NT2/D1 (cell line): Measurements from ENCODE around the gene IL1RAP.
"Not testable (repeated sequence)": the region's sequence is repeated elsewhere in the genome, so short reads cannot be mapped to it uniquely, and the experiment has no call there.

Source experiments
- DNase-seq: peaks from one replicate; pipeline ENCODE4 v3.0.0-alpha.2; 2011; ENCODE audit warnings: low read depth, low spot score
- H3K27me3 ChIP-seq: 2 replicates; pipeline ENCODE4 v1.6.0; 2011; ENCODE audit warnings: mild to moderate bottlenecking; ENCODE audit not compliant: insufficient read length, insufficient read depth
- H3K36me3 ChIP-seq: 2 replicates; pipeline ENCODE4 v1.6.1; 2011; ENCODE audit warnings: mild to moderate bottlenecking, low read length, mixed read lengths; ENCODE audit not compliant: insufficient read depth, insufficient read length
- H3K4me1 ChIP-seq: 2 replicates; pipeline ENCODE4 v1.5.1; 2011; ENCODE audit not compliant: insufficient read depth, insufficient read length
- H3K4me3 ChIP-seq: 2 replicates; pipeline ENCODE4 v1.5.1; 2011; ENCODE audit warnings: low read depth; ENCODE audit not compliant: insufficient read length
- H3K9ac ChIP-seq: 2 replicates; pipeline ENCODE4 v1.6.0; 2011; ENCODE audit warnings: low read depth; ENCODE audit not compliant: insufficient read length
- H3K9me3 ChIP-seq: 2 replicates; pipeline ENCODE4 v1.5.1; 2011; ENCODE audit warnings: mild to moderate bottlenecking, low read length; ENCODE audit not compliant: insufficient read depth
- SUZ12 ChIP-seq: IDR thresholded peaks from 2 replicates; pipeline ENCODE4 v1.6.1; 2011; ENCODE audit not compliant: insufficient read length, insufficient read depth; ENCODE audit errors: extremely low read depth
- YY1 ChIP-seq: IDR thresholded peaks from 2 replicates; pipeline ENCODE4 v1.6.1; 2011; ENCODE audit not compliant: insufficient read length, insufficient read depth
- ZNF274 ChIP-seq: IDR thresholded peaks from 2 replicates; pipeline ENCODE4 v1.6.1; 2011; ENCODE audit warnings: mild to moderate bottlenecking, low read depth, low read length

IL1RAP gene

GRCh38 chr3:190513409-190514370 is at the start of gene IL1RAP:
IL1RAP (plus strand) TSS chr3:190514085; CDS start chr3:190564290, 50,205 bp downstream.
- peak within 1 kb of the TSS; percentile 71 for H3K4me3 ChIP-seq
- no peak for TF ChIP-seq ZNF274
- peak; percentile 57 for TF ChIP-seq SUZ12
- no peaks in the 10 kb centered on the region for H3K36me3 ChIP-seq
- H3K9me3 ChIP-seq = no peaks in the 10 kb centered on the region
- peak; percentile 77 for DNase-seq
- H3K4me1 ChIP-seq = no peaks in the 10 kb centered on the region
- H3K27me3 ChIP-seq = peaks cover 71% of the 10 kb centered on the region
- H3K9ac ChIP-seq = peak within 1 kb of the TSS; percentile 69

GRCh38 chr3:190467922-190468321 is 46.0 kb upstream of the IL1RAP start:
- no peaks in the 10 kb centered on the region for H3K27me3 ChIP-seq

GRCh38 chr3:190473261-190473660 is 40.6 kb upstream of the IL1RAP start:
- not testable (repeated sequence) for H3K9ac ChIP-seq, H3K36me3 ChIP-seq, H3K27me3 ChIP-seq, H3K9me3 ChIP-seq, H3K4me1 ChIP-seq, DNase-seq, H3K4me3 ChIP-seq

More at GRCh38 chr3:190467922-190468321, 46.0 kb upstream of the IL1RAP start:
- TF ChIP-seq ZNF274 (no peak), YY1 (no peak), SUZ12 (no peak)
- no peaks in the 10 kb centered on the region for H3K36me3 ChIP-seq
- no peaks in the 10 kb centered on the region; the same call in 1 of the 2 replicates for H3K9me3 ChIP-seq
- H3K4me3 ChIP-seq = no peak overlapping the region
- no peak overlapping the region for H3K9ac ChIP-seq
- H3K4me1 ChIP-seq = no peaks in the 10 kb centered on the region
- no peak for DNase-seq

GRCh38 chr3:190481779-190482178 is 32.1 kb upstream of the IL1RAP start:
- Histone ChIP-seq H3K4me1 (no peaks in the 10 kb centered on the region), H3K27me3 (no peaks in the 10 kb centered on the region), H3K36me3 (no peaks in the 10 kb centered on the region), H3K9ac (no peak overlapping the region), H3K9me3 (no peaks in the 10 kb centered on the region), H3K4me3 (no peak overlapping the region)
- DNase-seq = no peak
- no peak for TF ChIP-seq YY1
- no peak for TF ChIP-seq ZNF274
- TF ChIP-seq SUZ12 = no peak

GRCh38 chr3:190485830-190486532 is 27.9 kb upstream of the IL1RAP start:
- TF ChIP-seq YY1 = no peak
- TF ChIP-seq ZNF274 = no peak
- no peak for TF ChIP-seq SUZ12
- Histone ChIP-seq H3K27me3 (no peaks in the 10 kb centered on the region), H3K36me3 (no peaks in the 10 kb centered on the region), H3K9me3 (no peaks in the 10 kb centered on the region), H3K4me3 (no peak overlapping the region), H3K9ac (no peak overlapping the region), H3K4me1 (no peaks in the 10 kb centered on the region)
- no peak for DNase-seq

GRCh38 chr3:190486533-190486864 is 27.4 kb upstream of the IL1RAP start:
- Histone ChIP-seq H3K27me3 (no peaks in the 10 kb centered on the region), H3K36me3 (no peaks in the 10 kb centered on the region), H3K9ac (no peak overlapping the region), H3K4me1 (no peaks in the 10 kb centered on the region), H3K4me3 (no peak overlapping the region), H3K9me3 (no peaks in the 10 kb centered on the region)
- no peak for DNase-seq
- TF ChIP-seq ZNF274 (no peak), YY1 (no peak), SUZ12 (no peak)

- DNase-seq = no peak
- no peaks in the 10 kb centered on the region for H3K4me1 ChIP-seq
- no peaks in the 10 kb centered on the region for H3K9me3 ChIP-seq
- no peaks in the 10 kb centered on the region for H3K27me3 ChIP-seq
- TF ChIP-seq SUZ12 (no peak), YY1 (no peak), ZNF274 (no peak)
- no peak overlapping the region for H3K9ac ChIP-seq
- no peak overlapping the region for H3K4me3 ChIP-seq
- H3K36me3 ChIP-seq = no peaks in the 10 kb centered on the region
Observed at GRCh38 chr3:190486908-190487607, 26.8 kb upstream of the IL1RAP start.
